ENCODE data around the gene CIPC.

Gene CIPC

GRCh38 chr14:77128414-77128891, 30.4 kb downstream of the CIPC start:
- peak; percentile 28 for DNase-seq

GRCh38 chr14:77130386-77130785, 32.3 kb downstream of the CIPC start:
- DNase-seq = no peak

- DNase-seq = no peak
These were observed 33.1 kb downstream of the CIPC start for GRCh38 chr14:77131206-77131605.

GRCh38 chr14:77131871-77132486, 33.9 kb downstream of the CIPC start:
- DNase-seq = no peak

GRCh38 chr14:77133720-77134338, 35.8 kb downstream of the CIPC start:
- DNase-seq = peak; percentile 66

GRCh38 chr14:77139022-77139421, 41.0 kb downstream of the CIPC start:
- no peak for DNase-seq

- DNase-seq = peak; percentile 30
These were observed 41.7 kb downstream of the CIPC start for GRCh38 chr14:77139540-77140358.

- DNase-seq = no peak
These were observed 42.5 kb downstream of the CIPC start for GRCh38 chr14:77140359-77141213.

GRCh38 chr14:77141214-77142004, 43.4 kb downstream of the CIPC start, which contains the start of gene ZDHHC22:
ZDHHC22 (minus strand) TSS chr14:77141791; CDS start chr14:77139738, 2,053 bp downstream.
- peak; percentile 22 for DNase-seq

- no peak for DNase-seq
These were observed 44.1 kb downstream of the CIPC start for GRCh38 chr14:77142005-77142800.

- DNase-seq = no peak
These were observed 45.0 kb downstream of the CIPC start for GRCh38 chr14:77143071-77143470.

GRCh38 chr14:77144412-77145115, 46.5 kb downstream of the CIPC start:
- DNase-seq = no peak

GRCh38 chr14:77145975-77146740, 48.1 kb downstream of the CIPC start:
- DNase-seq = no peak

GRCh38 chr14:77148510-77149231, 50.6 kb downstream of the CIPC start:
- DNase-seq = no peak

- DNase-seq = no peak
These were observed 53.2 kb downstream of the CIPC start for GRCh38 chr14:77151245-77151644.

GRCh38 chr14:77151918-77152588, 54.0 kb downstream of the CIPC start:
- DNase-seq = peak; percentile 13

GRCh38 chr14:77153802-77154201, 55.7 kb downstream of the CIPC start:
- no peak for DNase-seq

GRCh38 chr14:77154421-77154820, 56.4 kb downstream of the CIPC start:
- no peak for DNase-seq

Measured in fibroblast of skin of right biceps (primary cell).